Naive thymus-derived CD8-positive, alpha-beta T cell (primary cell): ENCODE data around the gene ACSL5. TPM values are rescaled to one million over a fixed set of nuclear protein-coding genes. Genes with fewer than 3 reads are reported as not detected.
A peak's percentile ranks its signal among the peaks of the same experiment; 100 is the strongest.

Experiments used
- ATAC-seq, 2 donors: fragments of 150-1000 bp; cut with Tn5 transposase in 1 of 2; sonication (Bioruptor Pico), chemical (Tn5 transposase) in 1 of 2; 1 replicate in 1 of 2; 2 replicates in 1 of 2; pipeline ENCODE4 v1.10.0; 2021; ENCODE audit warnings: mild to moderate bottlenecking in 2 of 2, moderate library complexity in 2 of 2
- POLR2A ChIA-PET: fragments of 350-600 bp; sonication (Branson Sonifier 250); formaldehyde crosslinking; loops from one replicate; lab custom pipeline; 2021; ENCODE audit warnings: antibody characterized with exemption; lab: Charles Lee
- DNase-seq, 10 donors: peaks; one replicate each; pipeline versions ENCODE4 v3.0.0 to v3.0.0-alpha.2; 2020 to 2022
- H3K27ac Mint-ChIP-seq, 10 donors: one replicate each; pipeline ENCODE4 v1.8.0; 2020 to 2022; ENCODE audit warnings: mild to moderate bottlenecking in 10 of 10, mixed read lengths in 10 of 10, moderate library complexity in 4 of 10, inconsistent platforms in 1 of 10
- H3K27me3 Mint-ChIP-seq, 5 donors: one replicate each; pipeline ENCODE4 v1.8.0; 2021 to 2022; ENCODE audit warnings: mixed read lengths in 5 of 5
- H3K36me3 Mint-ChIP-seq, 3 donors: one replicate each; pipeline ENCODE4 v1.8.0; 2020 to 2022; ENCODE audit warnings: mixed read lengths in 3 of 3, mild to moderate bottlenecking in 2 of 3, inconsistent platforms in 1 of 3
- H3K4me1 Mint-ChIP-seq, 4 donors: one replicate each; pipeline ENCODE4 v1.8.0; 2021 to 2022; ENCODE audit warnings: mixed read lengths in 4 of 4
- H3K4me3 Mint-ChIP-seq, 10 donors: one replicate each; pipeline ENCODE4 v1.8.0; 2020 to 2022; ENCODE audit warnings: mild to moderate bottlenecking in 10 of 10, mixed read lengths in 10 of 10, moderate library complexity in 6 of 10, inconsistent platforms in 1 of 10
- H3K9me3 Mint-ChIP-seq, 9 donors: one replicate each; pipeline ENCODE4 v1.8.0; 2020 to 2022; ENCODE audit warnings: mixed read lengths in 9 of 9, mild to moderate bottlenecking in 3 of 9, inconsistent platforms in 1 of 9, moderate library complexity in 1 of 9
- polyA plus RNA-seq, 3 donors: library from polyadenylated mRNA; unstranded; fragments of 300-500 nt; fragmentation: Illumina TruSeq; gene quantifications; one replicate each; pipeline ENCODE4 v1.2.3, GENCODE V29; 2021
- total RNA-seq, 8 experiments: library from RNA in 2 of 8; stranded (reverse) in 2 of 8; gene quantifications; one replicate each; pipeline ENCODE4 v1.2.3 and lab custom pipeline; 2021 to 2026

ACSL5 gene
- total RNA-seq = 10 to 100 TPM; 31.7 to 35.8 TPM
- polyA plus RNA-seq = 10 to 100 TPM; 52.1 to 69.5 (median 54.3) TPM
- total RNA-seq (lab: John Stamatoyannopoulos, UW) = 52.8 to 132 (median 64.7) reads per million in 6 experiments

GRCh38 chr10:112373912-112374338, at the start of gene ACSL5:
TSS of gene ACSL5 (plus strand) at chr10:112374116. CDS start at chr10:112394947, 20,831 bp downstream.
- H3K36me3 Mint-ChIP-seq = peaks cover 0 to 4% (median 3%) of the 10 kb centered on the region in 3 donors
- peaks cover 0 to 1% (median 0%) of the 10 kb centered on the region in 9 donors for H3K9me3 Mint-ChIP-seq
- peak within 1 kb of the TSS; percentile 99 to 100 (median 100) for H3K27ac Mint-ChIP-seq
- POLR2A ChIA-PET = interaction anchor here (0.9 to 3.7 kb wide), 3 partner anchors 13 to 73 kb away, joined by 3 to 37 read pairs (median 3); partner anchors contain the start of genes VTI1A and ZDHHC6
- H3K27me3 Mint-ChIP-seq = no peaks in the 10 kb centered on the region
- peak within 1 kb of the TSS; percentile 97 to 100 (median 100) for H3K4me3 Mint-ChIP-seq
- ATAC-seq (no peak), DNase-seq (no peak)
- peaks cover 27 to 75% (median 71%) of the 10 kb centered on the region in 4 donors for H3K4me1 Mint-ChIP-seq

GRCh38 chr10:112327678-112328077, 46.2 kb upstream of the ACSL5 start:
- DNase-seq = no peak
- no peak overlapping the region for H3K4me3 Mint-ChIP-seq
- H3K4me1 Mint-ChIP-seq = no peaks in the 10 kb centered on the region
- no peak for ATAC-seq
- no peaks in the 10 kb centered on the region for H3K9me3 Mint-ChIP-seq
- H3K27me3 Mint-ChIP-seq = peaks cover 5 to 18% (median 8%) of the 10 kb centered on the region in 5 donors
- H3K36me3 Mint-ChIP-seq = no peaks in the 10 kb centered on the region
- POLR2A ChIA-PET = no interaction called here
- H3K27ac Mint-ChIP-seq = no peak overlapping the region

GRCh38 chr10:112330162-112330561, 43.8 kb upstream of the ACSL5 start:
- no peaks in the 10 kb centered on the region for H3K9me3 Mint-ChIP-seq
- POLR2A ChIA-PET = no interaction called here
- no peaks in the 10 kb centered on the region for H3K36me3 Mint-ChIP-seq

GRCh38 chr10:112330607-112331160, 43.2 kb upstream of the ACSL5 start:
- ATAC-seq = no peak
- no peak overlapping the region for H3K27ac Mint-ChIP-seq
- POLR2A ChIA-PET = no interaction called here

More at GRCh38 chr10:112330162-112330561, 43.8 kb upstream of the ACSL5 start:
- H3K4me3 Mint-ChIP-seq = no peak overlapping the region
- H3K27me3 Mint-ChIP-seq = peaks cover 0 to 18% (median 5%) of the 10 kb centered on the region in 5 donors
- ATAC-seq = no peak
- H3K4me1 Mint-ChIP-seq = no peaks in the 10 kb centered on the region
- no peak overlapping the region for H3K27ac Mint-ChIP-seq
- no peak for DNase-seq

GRCh38 chr10:112332022-112332421, 41.9 kb upstream of the ACSL5 start:
- no peaks in the 10 kb centered on the region for H3K9me3 Mint-ChIP-seq
- H3K4me3 Mint-ChIP-seq = no peak overlapping the region
- H3K36me3 Mint-ChIP-seq = no peaks in the 10 kb centered on the region
- H3K27ac Mint-ChIP-seq = no peak overlapping the region
- POLR2A ChIA-PET = no interaction called here
- peaks cover 0 to 8% (median 4%) of the 10 kb centered on the region in 4 donors for H3K4me1 Mint-ChIP-seq
- ATAC-seq (no peak), DNase-seq (no peak)
- peaks cover 0 to 16% (median under 1%) of the 10 kb centered on the region in 5 donors for H3K27me3 Mint-ChIP-seq

More at GRCh38 chr10:112330607-112331160, 43.2 kb upstream of the ACSL5 start:
- Mint-ChIP-seq H3K27me3 (peaks cover 0 to 14% (median 2%) of the 10 kb centered on the region in 5 donors), H3K4me1 (peaks cover 0 to 3% (median under 1%) of the 10 kb centered on the region in 4 donors), H3K9me3 (no peaks in the 10 kb centered on the region), H3K4me3 (no peak overlapping the region), H3K36me3 (no peaks in the 10 kb centered on the region)
- no peak for DNase-seq

GRCh38 chr10:112332509-112333228, 41.2 kb upstream of the ACSL5 start:
- Mint-ChIP-seq H3K9me3 (no peaks in the 10 kb centered on the region), H3K36me3 (no peaks in the 10 kb centered on the region), H3K4me3 (no peak overlapping the region), H3K27me3 (peaks cover 0 to 10% (median 5%) of the 10 kb centered on the region in 5 donors), H3K4me1 (peaks cover 0 to 8% (median 4%) of the 10 kb centered on the region in 4 donors), H3K27ac (no peak overlapping the region)
- ATAC-seq (no peak), DNase-seq (no peak)
- POLR2A ChIA-PET = interaction anchor here (0.6 kb wide), 1 partner anchor 218 kb away, joined by 3 read pairs; no protein-coding TSS in a partner anchor

GRCh38 chr10:112333452-112333851, 40.5 kb upstream of the ACSL5 start:
- no peaks in the 10 kb centered on the region for H3K36me3 Mint-ChIP-seq
- DNase-seq = no peak
- no peak overlapping the region for H3K27ac Mint-ChIP-seq
- peaks cover 0 to 9% (median 5%) of the 10 kb centered on the region in 5 donors for H3K27me3 Mint-ChIP-seq
- POLR2A ChIA-PET = no interaction called here
- H3K9me3 Mint-ChIP-seq = no peaks in the 10 kb centered on the region
- no peak for ATAC-seq
- H3K4me1 Mint-ChIP-seq = peaks cover 0 to 8% (median 4%) of the 10 kb centered on the region in 4 donors
- no peak overlapping the region for H3K4me3 Mint-ChIP-seq

GRCh38 chr10:112335111-112335867, 38.6 kb upstream of the ACSL5 start:
- Mint-ChIP-seq H3K9me3 (no peaks in the 10 kb centered on the region), H3K4me1 (peaks cover 0 to 8% (median 4%) of the 10 kb centered on the region in 4 donors), H3K4me3 (no peak overlapping the region), H3K36me3 (no peaks in the 10 kb centered on the region), H3K27me3 (peaks cover 0 to 7% (median 5%) of the 10 kb centered on the region in 5 donors), H3K27ac (peak overlapping the region in 1 of 10 donors; percentile 27)
- DNase-seq = no peak
- POLR2A ChIA-PET = no interaction called here
- ATAC-seq = no peak

- peak overlapping the region in 4 of 10 donors; percentile 6 to 60 (median 30) for H3K27ac Mint-ChIP-seq
- POLR2A ChIA-PET = no interaction called here
- DNase-seq = no peak
- H3K36me3 Mint-ChIP-seq = no peaks in the 10 kb centered on the region
- H3K4me3 Mint-ChIP-seq = no peak overlapping the region
- ATAC-seq = peak in 1 of 2 donors; percentile 23
- H3K9me3 Mint-ChIP-seq = no peaks in the 10 kb centered on the region
- peaks cover 0 to 8% (median 4%) of the 10 kb centered on the region in 4 donors for H3K4me1 Mint-ChIP-seq
- peaks cover 0 to 7% (median 5%) of the 10 kb centered on the region in 5 donors for H3K27me3 Mint-ChIP-seq
Measured at GRCh38 chr10:112335868-112336265, 38.0 kb upstream of the ACSL5 start.

- Mint-ChIP-seq H3K4me1 (peaks cover 0 to 8% (median 4%) of the 10 kb centered on the region in 4 donors), H3K9me3 (no peaks in the 10 kb centered on the region), H3K27me3 (peaks cover 0 to 6% (median 3%) of the 10 kb centered on the region in 5 donors), H3K4me3 (no peak overlapping the region), H3K27ac (no peak overlapping the region), H3K36me3 (no peaks in the 10 kb centered on the region)
- POLR2A ChIA-PET = no interaction called here
- no peak for DNase-seq
- no peak for ATAC-seq
Measured at GRCh38 chr10:112336556-112337201, 37.2 kb upstream of the ACSL5 start.

GRCh38 chr10:112338957-112339356, 35.0 kb upstream of the ACSL5 start:
- peaks cover 0 to 6% (median 3%) of the 10 kb centered on the region in 5 donors for H3K27me3 Mint-ChIP-seq
- H3K27ac Mint-ChIP-seq = no peak overlapping the region
- POLR2A ChIA-PET = no interaction called here
- DNase-seq = no peak
- H3K36me3 Mint-ChIP-seq = no peaks in the 10 kb centered on the region
- ATAC-seq = no peak
- peaks cover 0 to 8% (median 4%) of the 10 kb centered on the region in 4 donors for H3K4me1 Mint-ChIP-seq
- H3K4me3 Mint-ChIP-seq = no peak overlapping the region
- no peaks in the 10 kb centered on the region for H3K9me3 Mint-ChIP-seq

GRCh38 chr10:112340601-112341000, 33.3 kb upstream of the ACSL5 start:
- H3K9me3 Mint-ChIP-seq = no peaks in the 10 kb centered on the region
- no peak overlapping the region for H3K27ac Mint-ChIP-seq
- POLR2A ChIA-PET = no interaction called here
- peaks cover 0 to 6% (median 3%) of the 10 kb centered on the region in 5 donors for H3K27me3 Mint-ChIP-seq
- H3K36me3 Mint-ChIP-seq = no peaks in the 10 kb centered on the region
- H3K4me3 Mint-ChIP-seq = no peak overlapping the region
- ATAC-seq (no peak), DNase-seq (no peak)
- H3K4me1 Mint-ChIP-seq = peaks cover 2 to 6% (median 4%) of the 10 kb centered on the region in 4 donors
